IPS DF 6.9 (cell line): ENCODE results near the gene CALU.

Experiments used
- DNase-seq: peaks from one replicate; pipeline ENCODE4 v3.0.0-alpha.2; 2013; ENCODE audit warnings: low read depth, low spot score
- H3K27ac ChIP-seq: one replicate; pipeline ENCODE4 v1.5.1; 2013; ENCODE audit warnings: low read length, control low read depth
- H3K27me3 ChIP-seq: 2 replicates; pipeline ENCODE4 v1.6.1; 2013; ENCODE audit warnings: mild to moderate bottlenecking, low read length; ENCODE audit not compliant: control insufficient read depth, insufficient read depth
- H3K36me3 ChIP-seq: 2 replicates; pipeline ENCODE4 v1.6.1; 2013; ENCODE audit warnings: low read length; ENCODE audit not compliant: control insufficient read depth, insufficient read depth
- H3K4me1 ChIP-seq: 2 replicates; pipeline ENCODE4 v1.6.1; 2013; ENCODE audit warnings: low read length; ENCODE audit not compliant: control insufficient read depth, insufficient read depth
- H3K4me3 ChIP-seq: 2 replicates; pipeline ENCODE4 v1.5.1; 2013; ENCODE audit warnings: mild to moderate bottlenecking, low read length
- H3K9me3 ChIP-seq: 2 replicates; pipeline ENCODE4 v1.6.1; 2013; ENCODE audit warnings: low read length, inconsistent platforms; ENCODE audit not compliant: control insufficient read depth, insufficient read depth
- WGBS: extraction: QIAGEN DNeasy Blood & Tissue Kit; methylation state at CpG from one replicate; pipeline ENCODE4 v1.1.7; 2013; ENCODE audit warnings: mixed read lengths, missing lambda C conversion rate; ENCODE audit not compliant: insufficient read length, insufficient coverage; 5-methylcytosine and 5-hydroxymethylcytosine counted together

The CALU gene

DNA sequence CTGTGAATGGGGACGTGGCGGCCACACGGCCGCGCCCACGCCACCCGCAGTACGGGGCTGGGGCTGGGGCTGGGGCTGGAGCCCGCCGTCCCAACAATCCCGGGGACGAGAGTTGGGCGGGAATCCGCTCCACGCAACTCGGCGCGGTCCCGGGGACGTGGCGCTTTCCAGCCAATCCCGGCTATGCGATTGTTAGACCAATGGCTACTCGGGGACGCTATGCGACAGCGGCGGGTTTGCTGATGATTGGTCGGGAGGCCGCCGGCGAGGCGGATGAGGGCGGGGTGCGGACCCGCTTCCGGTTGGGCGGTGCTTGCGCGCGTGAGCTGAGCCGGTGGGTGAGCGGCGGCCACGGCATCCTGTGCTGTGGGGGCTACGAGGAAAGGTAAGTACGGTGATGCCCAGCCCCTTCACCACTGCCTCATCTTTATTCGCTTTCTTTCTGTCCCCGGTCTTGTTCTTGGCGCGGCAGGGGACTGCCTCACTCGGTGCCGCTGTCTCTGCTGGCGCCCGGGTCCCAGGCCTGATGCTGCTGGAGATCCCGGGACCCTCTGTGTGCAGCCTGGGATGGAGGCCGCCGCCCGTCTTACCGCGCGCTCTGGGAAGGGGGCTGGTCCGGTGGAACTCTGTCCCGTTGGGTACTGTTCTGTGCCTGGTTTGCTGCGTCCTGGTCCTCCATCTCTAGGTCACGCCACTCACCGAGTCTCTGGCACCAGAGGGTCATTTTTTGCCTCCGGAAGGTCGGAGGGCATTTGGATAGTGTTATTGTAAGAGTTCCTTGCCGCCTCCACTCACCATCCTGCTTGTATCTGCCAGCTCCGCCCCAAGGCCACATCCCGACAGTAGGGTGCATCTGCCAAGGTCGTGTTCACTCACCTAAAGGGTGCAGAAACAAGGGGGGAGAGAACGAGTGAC, at the start of gene CALU:
Gene CALU (plus strand): TSS at position 312 of the 915 bp plus-strand sequence. CDS start 9,225 bp downstream, outside the sequence.
- Histone ChIP-seq H3K27ac (no peak within 1 kb of the TSS), H3K9me3 (no peaks in the 10 kb centered on the region), H3K36me3 (no peaks in the 10 kb centered on the region), H3K4me3 (peak within 1 kb of the TSS; percentile 96), H3K4me1 (no peaks in the 10 kb centered on the region), H3K27me3 (no peaks in the 10 kb centered on the region)
- peak; percentile 88 for DNase-seq
- no CpG with 5 or more reads among the region's 74 CpGs for WGBS

DNA sequence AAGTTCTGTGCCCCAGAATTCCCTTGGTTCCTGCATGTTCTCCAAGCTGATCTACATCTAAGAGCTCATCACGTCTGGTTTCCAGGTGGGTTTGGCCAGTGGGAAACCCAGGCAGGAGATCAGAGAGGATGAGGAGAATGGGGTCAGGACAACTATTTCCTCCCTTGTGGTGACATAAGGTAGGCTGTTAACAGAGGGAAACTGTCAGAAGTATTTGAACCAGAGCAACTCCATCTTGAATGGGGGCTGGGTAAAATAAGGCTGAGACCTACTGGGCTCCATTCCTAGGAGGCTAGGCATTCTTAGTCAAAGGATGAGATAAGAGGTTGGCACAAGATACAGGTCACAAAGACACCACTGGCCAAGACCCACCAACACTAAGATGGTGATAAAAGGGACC, 47.9 kb upstream of the CALU start:
- no peaks in the 10 kb centered on the region for H3K27me3 ChIP-seq
- DNase-seq = no peak
- H3K4me1 ChIP-seq = no peaks in the 10 kb centered on the region
- no peak overlapping the region for H3K4me3 ChIP-seq
- H3K27ac ChIP-seq = no peak overlapping the region
- no CpG with 5 or more reads among the region's 1 CpG for WGBS
- H3K36me3 ChIP-seq = no peaks in the 10 kb centered on the region
- H3K9me3 ChIP-seq = no peaks in the 10 kb centered on the region

DNA sequence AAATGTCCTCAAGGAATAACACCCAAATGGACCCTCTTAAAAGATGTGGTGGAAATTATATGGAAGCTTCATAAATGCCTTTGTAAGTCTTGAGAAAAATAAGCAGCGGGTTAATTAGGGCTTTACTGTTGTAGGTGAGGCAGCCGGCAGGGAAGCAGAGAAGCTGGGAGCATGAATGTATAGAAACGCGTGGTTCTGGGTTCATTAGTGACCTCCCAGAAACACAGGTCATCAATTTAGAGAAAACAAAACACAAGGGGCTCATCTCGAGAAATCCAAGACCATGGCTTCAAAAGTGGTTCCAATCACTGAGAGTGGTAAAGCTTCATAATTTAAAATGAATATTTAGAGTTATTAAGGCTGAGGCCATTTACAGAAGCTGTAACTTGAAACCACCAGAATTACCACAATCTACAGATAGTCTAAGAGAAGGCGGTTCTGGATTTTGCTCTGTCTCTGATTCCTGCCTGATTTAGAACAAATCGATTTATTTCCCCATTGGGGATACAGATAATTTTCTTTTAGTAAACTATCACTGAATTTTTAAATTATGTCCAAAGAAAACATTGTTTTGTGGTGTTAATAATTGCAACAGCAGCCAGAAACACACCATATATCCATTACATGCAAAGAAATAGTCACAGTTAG, 46.4 kb upstream of the CALU start:
- Histone ChIP-seq H3K27me3 (no peaks in the 10 kb centered on the region), H3K27ac (no peak overlapping the region), H3K9me3 (no peaks in the 10 kb centered on the region), H3K36me3 (no peaks in the 10 kb centered on the region), H3K4me3 (no peak overlapping the region), H3K4me1 (no peaks in the 10 kb centered on the region)
- no peak for DNase-seq
- no CpG with 5 or more reads among the region's 7 CpGs for WGBS

DNA sequence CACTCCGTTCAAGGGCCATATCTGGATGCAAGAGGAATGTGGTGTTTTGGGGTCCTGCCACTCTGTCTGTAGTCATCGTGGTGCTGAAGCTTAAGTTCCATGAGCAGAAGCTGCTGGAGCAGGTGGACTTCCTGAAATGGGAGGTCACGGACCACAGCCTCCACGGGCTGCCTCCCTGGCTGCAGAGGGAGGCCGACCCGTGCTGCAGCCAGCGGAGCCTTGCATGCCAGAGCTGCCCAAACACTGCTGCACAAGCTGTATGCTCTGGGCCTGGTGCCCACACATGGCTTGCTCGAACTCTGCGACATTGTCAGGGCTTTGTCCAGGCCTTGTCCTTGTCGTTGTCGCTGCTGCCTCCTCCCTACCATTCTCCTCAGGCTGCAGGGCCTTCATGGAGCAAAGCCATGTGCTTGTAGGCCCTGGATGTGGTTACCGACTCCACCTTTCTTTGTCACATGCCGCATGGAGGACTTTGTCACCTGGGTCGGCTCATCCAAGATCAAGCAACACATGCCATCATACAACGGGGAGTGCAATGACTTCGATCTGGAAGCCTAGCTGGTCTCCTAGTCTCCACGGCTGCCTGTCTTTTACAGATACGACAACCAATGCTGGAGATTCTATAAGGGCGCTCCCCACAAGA, 45.7 kb upstream of the CALU start:
- WGBS = no CpG with 5 or more reads among the region's 19 CpGs
- Histone ChIP-seq H3K4me3 (no peak overlapping the region), H3K36me3 (no peaks in the 10 kb centered on the region), H3K4me1 (peaks cover 3% of the 10 kb centered on the region), H3K9me3 (no peaks in the 10 kb centered on the region), H3K27ac (no peak overlapping the region), H3K27me3 (no peaks in the 10 kb centered on the region)
- no peak for DNase-seq

DNA sequence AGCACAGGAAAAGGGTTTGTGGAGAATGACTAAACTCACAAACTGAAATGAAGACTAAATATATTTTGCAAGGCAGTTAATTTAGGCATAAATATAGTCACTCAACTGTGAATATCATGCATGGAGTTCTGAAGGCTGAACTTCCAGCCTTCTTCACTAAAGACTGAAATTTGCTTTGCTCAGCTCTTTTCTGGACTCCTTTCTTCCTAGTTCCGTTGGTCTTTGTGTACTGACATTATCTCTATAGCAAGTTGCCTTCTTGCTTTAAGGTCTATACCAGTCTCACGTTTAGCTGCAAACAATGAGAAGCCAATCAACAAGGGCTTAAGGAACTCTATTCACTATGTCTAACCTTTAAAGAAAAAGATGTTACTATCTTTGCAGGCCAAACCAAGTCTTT, 44.4 kb upstream of the CALU start:
- DNase-seq = no peak
- H3K27ac ChIP-seq = no peak overlapping the region
- H3K4me3 ChIP-seq = no peak overlapping the region
- no peaks in the 10 kb centered on the region for H3K27me3 ChIP-seq
- H3K9me3 ChIP-seq = no peaks in the 10 kb centered on the region
- H3K36me3 ChIP-seq = no peaks in the 10 kb centered on the region
- WGBS = no CpG with 5 or more reads among the region's 2 CpGs
- peaks cover 3% of the 10 kb centered on the region for H3K4me1 ChIP-seq

DNA sequence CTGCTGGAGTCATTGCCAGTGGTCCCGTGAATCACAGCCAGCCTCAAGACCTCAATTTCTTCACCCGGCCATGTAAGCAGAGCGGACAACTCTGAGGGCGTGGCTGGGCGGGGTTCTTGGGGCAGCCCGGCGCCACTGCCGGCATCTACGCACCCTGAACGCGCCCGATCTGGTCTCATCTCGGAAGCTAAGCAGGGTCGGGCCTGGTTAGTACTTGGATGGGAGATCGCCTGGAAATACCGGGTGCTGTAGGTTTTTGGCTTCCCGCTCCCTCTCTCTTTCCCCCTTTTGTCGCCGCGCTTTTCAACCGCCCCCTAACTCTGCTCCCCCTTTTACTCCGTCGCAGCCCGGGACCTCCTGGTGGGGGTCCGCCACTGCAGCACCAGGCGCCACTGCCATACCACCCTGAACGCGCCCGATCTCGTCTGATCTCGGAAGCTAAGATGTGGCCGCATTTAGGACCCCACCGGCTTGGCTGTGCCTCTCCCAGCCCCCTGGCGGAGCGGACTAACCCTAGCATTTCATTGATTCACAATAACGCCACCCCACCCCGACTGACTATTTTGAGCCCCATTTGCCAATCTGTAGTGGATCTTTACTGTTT, 41.8 kb upstream of the CALU start:
- H3K27me3 ChIP-seq = no peaks in the 10 kb centered on the region
- H3K27ac ChIP-seq = no peak overlapping the region
- H3K4me1 ChIP-seq = peaks cover 3% of the 10 kb centered on the region
- peak; percentile 45 for DNase-seq
- WGBS = no CpG with 5 or more reads among the region's 37 CpGs
- peak overlapping the region; percentile 64; the same call in 1 of the 2 replicates for H3K4me3 ChIP-seq
- no peaks in the 10 kb centered on the region for H3K36me3 ChIP-seq
- H3K9me3 ChIP-seq = no peaks in the 10 kb centered on the region

DNA sequence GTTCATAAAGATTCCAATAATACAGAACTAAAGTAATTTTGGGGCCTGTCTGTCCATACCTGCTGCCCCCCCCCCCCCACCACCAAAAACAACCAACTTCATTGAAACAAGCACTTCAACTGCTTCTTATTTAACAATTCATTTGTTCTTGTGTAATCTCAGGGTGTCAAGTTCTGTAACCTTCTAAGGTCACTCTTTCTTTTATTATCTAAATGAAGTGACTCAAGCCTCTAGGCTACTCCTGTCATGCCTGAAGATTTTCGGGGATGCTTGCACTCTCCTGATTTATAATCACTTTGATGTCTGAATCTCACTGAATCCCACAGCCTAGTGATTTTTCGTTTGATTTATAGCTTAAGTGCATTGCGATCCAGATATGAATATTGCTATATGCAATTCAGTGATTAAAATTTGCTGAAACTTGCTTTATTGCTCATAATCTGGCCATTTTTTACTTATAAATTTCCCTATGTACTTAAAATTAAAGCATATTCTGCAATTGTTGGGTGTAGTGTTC, 39.9 kb upstream of the CALU start:
- Histone ChIP-seq H3K4me3 (no peak overlapping the region), H3K27ac (no peak overlapping the region), H3K27me3 (no peaks in the 10 kb centered on the region), H3K9me3 (no peaks in the 10 kb centered on the region), H3K36me3 (no peaks in the 10 kb centered on the region), H3K4me1 (peaks cover 3% of the 10 kb centered on the region)
- WGBS = no CpG with 5 or more reads among the region's 3 CpGs
- DNase-seq = no peak

DNA sequence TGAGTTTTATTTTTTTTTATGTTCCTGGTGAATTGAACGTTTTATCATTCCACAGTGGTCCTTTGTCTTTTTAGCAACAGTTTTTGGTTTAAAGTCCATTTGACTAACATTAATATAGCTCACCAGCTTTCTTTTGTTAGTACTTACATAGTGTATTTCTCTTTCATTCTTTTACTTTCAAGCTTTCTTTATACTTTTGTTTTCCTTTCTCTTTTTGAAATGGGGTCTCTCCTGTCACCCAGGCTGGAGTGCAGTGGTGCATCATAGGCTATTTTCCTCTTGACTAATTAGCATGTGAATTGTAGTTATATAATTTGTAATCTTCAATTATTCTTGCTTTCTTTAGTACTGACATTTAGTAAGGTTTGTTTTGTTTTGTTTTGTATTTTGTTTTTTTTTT, 39.3 kb upstream of the CALU start:
- no peaks in the 10 kb centered on the region for H3K9me3 ChIP-seq
- H3K27me3 ChIP-seq = no peaks in the 10 kb centered on the region
- no CpG with 5 or more reads among the region's 1 CpG for WGBS
- H3K36me3 ChIP-seq = no peaks in the 10 kb centered on the region
- peaks cover 4% of the 10 kb centered on the region for H3K4me1 ChIP-seq
- no peak for DNase-seq
- no peak overlapping the region for H3K4me3 ChIP-seq
- no peak overlapping the region for H3K27ac ChIP-seq

DNA sequence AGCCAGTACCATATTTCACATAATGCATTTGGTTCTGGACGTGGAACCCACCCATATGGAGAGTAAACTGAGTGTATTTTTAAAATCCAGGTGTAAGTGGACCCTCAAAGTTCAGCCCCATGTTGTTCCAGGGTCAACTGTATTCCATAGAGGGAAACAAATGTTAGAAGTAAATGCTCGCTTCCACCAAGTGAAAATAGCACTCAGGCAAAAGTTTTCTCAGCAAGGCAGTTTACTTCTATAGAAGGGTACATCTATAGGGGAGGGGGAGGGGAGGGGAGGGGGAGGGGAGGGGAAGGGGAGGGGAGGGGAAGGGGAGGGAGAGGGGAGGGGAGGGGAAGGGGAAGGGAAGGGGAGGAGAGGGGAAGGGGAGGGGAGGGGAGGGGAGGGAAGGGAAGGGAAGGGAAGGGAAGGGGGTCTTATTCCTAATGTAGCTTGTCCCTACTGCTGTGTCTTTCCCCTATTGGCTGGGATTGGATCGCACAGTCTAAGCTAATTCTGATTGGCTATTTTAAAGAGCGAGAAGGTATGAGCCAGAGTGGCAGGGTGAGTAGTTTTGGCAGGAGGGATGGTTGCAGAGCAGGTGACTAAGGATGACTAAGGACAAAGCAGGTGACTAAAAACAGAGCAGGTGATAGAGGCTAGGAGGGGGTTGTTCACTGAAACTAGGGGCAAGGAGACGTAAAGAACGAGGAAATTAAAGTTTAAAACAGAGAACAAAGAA, 37.9 kb upstream of the CALU start:
- no peak overlapping the region for H3K4me3 ChIP-seq
- H3K27me3 ChIP-seq = no peaks in the 10 kb centered on the region
- H3K4me1 ChIP-seq = peaks cover 5% of the 10 kb centered on the region
- no peak overlapping the region for H3K27ac ChIP-seq
- no CpG with 5 or more reads among the region's 6 CpGs for WGBS
- no peak for DNase-seq
- H3K9me3 ChIP-seq = no peaks in the 10 kb centered on the region
- no peaks in the 10 kb centered on the region for H3K36me3 ChIP-seq
